Liver (tissue), 3 donors: Measurements from ENCODE around the gene RBM10.
"Not testable (repeated sequence)": the region's sequence is repeated elsewhere in the genome, so short reads cannot be mapped to it uniquely, and the experiment has no call there.

Experiments
- GABPA ChIP-seq, 2 donors: IDR thresholded peaks in 1 of 2; conservative IDR thresholded peaks in 1 of 2; 2 replicates each; pipeline ENCODE4 v1.6.1; 2016; ENCODE audit warnings: antibody characterized with exemption in 2 of 2, mild to moderate bottlenecking in 1 of 2, moderate library complexity in 1 of 2
- JUND ChIP-seq, 2 donors: IDR thresholded peaks; 2 replicates each; pipeline ENCODE4 v1.6.1; 2016; ENCODE audit warnings: antibody characterized with exemption in 2 of 2
- RXRA ChIP-seq, 2 donors: IDR thresholded peaks; 2 replicates each; pipeline ENCODE4 v1.6.1; 2017 to 2018; ENCODE audit warnings: antibody characterized with exemption in 2 of 2, mild to moderate bottlenecking in 1 of 2
- TF ChIP-seq, protein P1 (sequence below): fragments of 150-350 bp; IDR thresholded peaks from 2 replicates; pipeline ENCODE4 v1.5.1; 2017; ENCODE audit warnings: improper control_type of control experiment, low read depth, low read length; ENCODE audit not compliant: missing input control
- TF ChIP-seq, protein P2 (sequence below): IDR thresholded peaks from 2 replicates; pipeline ENCODE4 v1.6.1; 2016; ENCODE audit warnings: antibody characterized with exemption
- donor health status: healthy.
- donor health status: healthy.

DNA sequence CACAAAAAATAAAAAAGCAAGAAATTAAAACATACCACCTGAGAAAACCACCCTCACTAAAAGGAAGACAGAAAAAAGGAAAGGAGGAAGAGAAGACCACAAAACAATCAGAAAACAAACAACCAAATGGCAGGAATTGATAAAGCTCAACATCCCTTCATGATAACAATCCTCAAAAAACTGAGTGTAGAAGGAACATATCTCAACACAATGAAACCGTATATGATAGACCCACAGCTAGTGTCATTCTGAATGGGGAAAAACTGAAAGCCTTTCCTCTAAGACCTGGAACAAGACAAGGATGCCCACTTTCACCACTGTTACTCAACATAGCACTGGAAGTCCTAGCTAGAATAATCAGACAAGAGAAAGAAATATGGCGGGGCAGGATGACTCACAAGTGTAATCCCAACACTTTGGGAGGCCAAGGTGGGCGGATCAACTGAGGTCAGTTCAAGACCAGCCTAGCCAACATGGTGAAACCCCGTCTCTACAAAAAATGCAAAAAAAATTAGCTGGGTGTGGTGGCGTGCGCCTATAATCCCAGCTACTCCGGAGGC lies 28.4 kb upstream of the RBM10 start:
- TF ChIP-seq, protein P1, sequence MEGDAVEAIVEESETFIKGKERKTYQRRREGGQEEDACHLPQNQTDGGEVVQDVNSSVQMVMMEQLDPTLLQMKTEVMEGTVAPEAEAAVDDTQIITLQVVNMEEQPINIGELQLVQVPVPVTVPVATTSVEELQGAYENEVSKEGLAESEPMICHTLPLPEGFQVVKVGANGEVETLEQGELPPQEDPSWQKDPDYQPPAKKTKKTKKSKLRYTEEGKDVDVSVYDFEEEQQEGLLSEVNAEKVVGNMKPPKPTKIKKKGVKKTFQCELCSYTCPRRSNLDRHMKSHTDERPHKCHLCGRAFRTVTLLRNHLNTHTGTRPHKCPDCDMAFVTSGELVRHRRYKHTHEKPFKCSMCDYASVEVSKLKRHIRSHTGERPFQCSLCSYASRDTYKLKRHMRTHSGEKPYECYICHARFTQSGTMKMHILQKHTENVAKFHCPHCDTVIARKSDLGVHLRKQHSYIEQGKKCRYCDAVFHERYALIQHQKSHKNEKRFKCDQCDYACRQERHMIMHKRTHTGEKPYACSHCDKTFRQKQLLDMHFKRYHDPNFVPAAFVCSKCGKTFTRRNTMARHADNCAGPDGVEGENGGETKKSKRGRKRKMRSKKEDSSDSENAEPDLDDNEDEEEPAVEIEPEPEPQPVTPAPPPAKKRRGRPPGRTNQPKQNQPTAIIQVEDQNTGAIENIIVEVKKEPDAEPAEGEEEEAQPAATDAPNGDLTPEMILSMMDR, result not testable (repeated sequence)
- TF ChIP-seq GABPA (IDR thresholded peaks at IDR 0.05 in 1 of 2, conservative IDR thresholded peaks at IDR 0.05 in 1 of 2); JUND (IDR thresholded peaks at IDR 0.05); RXRA (IDR thresholded peaks at IDR 0.05): not testable (repeated sequence)
- TF ChIP-seq, protein P2, sequence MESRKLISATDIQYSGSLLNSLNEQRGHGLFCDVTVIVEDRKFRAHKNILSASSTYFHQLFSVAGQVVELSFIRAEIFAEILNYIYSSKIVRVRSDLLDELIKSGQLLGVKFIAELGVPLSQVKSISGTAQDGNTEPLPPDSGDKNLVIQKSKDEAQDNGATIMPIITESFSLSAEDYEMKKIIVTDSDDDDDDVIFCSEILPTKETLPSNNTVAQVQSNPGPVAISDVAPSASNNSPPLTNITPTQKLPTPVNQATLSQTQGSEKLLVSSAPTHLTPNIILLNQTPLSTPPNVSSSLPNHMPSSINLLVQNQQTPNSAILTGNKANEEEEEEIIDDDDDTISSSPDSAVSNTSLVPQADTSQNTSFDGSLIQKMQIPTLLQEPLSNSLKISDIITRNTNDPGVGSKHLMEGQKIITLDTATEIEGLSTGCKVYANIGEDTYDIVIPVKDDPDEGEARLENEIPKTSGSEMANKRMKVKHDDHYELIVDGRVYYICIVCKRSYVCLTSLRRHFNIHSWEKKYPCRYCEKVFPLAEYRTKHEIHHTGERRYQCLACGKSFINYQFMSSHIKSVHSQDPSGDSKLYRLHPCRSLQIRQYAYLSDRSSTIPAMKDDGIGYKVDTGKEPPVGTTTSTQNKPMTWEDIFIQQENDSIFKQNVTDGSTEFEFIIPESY, result not testable (repeated sequence)
